Ovary (tissue), 9 donors: ENCODE measurements around the gene KLHL17. TPM values are rescaled to one million over a fixed set of nuclear protein-coding genes. Genes with fewer than 3 reads are reported as not detected.
A peak's percentile ranks its signal among the peaks of the same experiment; 100 is the strongest.

Experiments used
- DNase-seq, 5 donors: peaks; one replicate each; pipeline ENCODE4 v3.0.0-alpha.2; 2019 to 2020
- H3K27ac ChIP-seq, 2 donors: fragments of 200-600 bp; one replicate each; pipeline versions ENCODE4 v1.5.1 to v1.8.0; 2019 to 2022
- H3K27me3 ChIP-seq: fragments of 200-600 bp; one replicate; pipeline ENCODE4 v1.8.0; 2022
- H3K36me3 ChIP-seq: fragments of 200-600 bp; sonication (generic); one replicate; pipeline ENCODE4 v1.5.1; 2019
- H3K4me1 ChIP-seq: one replicate; pipeline ENCODE4 v1.8.1; 2013; ENCODE audit warnings: mild to moderate bottlenecking, moderate library complexity; ENCODE audit not compliant: insufficient read depth
- H3K4me3 ChIP-seq: fragments of 200-600 bp; sonication (generic); one replicate; pipeline ENCODE4 v1.5.1; 2017
- H3K9me3 ChIP-seq, 2 donors: fragments of 200-600 bp in 1 of 2; sonication (generic) in 1 of 2; one replicate each; pipeline versions ENCODE4 v1.5.1 to v1.8.1; 2013 to 2019; ENCODE audit warnings: mild to moderate bottlenecking in 1 of 2, moderate library complexity in 1 of 2
- EP300 ChIP-seq: sonication (generic); formaldehyde crosslinking; IDR thresholded peaks from one replicate; pipeline ENCODE4 v1.6.1; 2017; ENCODE audit warnings: antibody characterized with exemption
- POLR2A ChIP-seq: fragments of 450-650 bp; IDR thresholded peaks from one replicate; pipeline ENCODE4 v1.6.1; 2017; ENCODE audit warnings: antibody characterized with exemption, mild to moderate bottlenecking, moderate library complexity
- WGBS, 3 donors: extraction: QIAGEN DNeasy Blood & Tissue Kit in 1 of 3; methylation state at CpG; one replicate each; pipeline versions ENCODE4 v1.1.5 to v1.1.7; 2013 to 2017; 5-methylcytosine and 5-hydroxymethylcytosine counted together
- intact Hi-C, 4 donors: fragments of 100-400 bp; cut with DNase I; formaldehyde crosslinking; loops; one replicate each; pipeline versions ENCODE4 v1.11.0 to v1.15.1; 2022 to 2023
- polyA plus RNA-seq, 2 donors: library from polyadenylated mRNA; stranded (reverse); fragments of 200-250 nt in 1 of 2; fragments of 350-450 nt in 1 of 2; fragmentation: Illumina TruSeq in 1 of 2; extraction: RNeasy Lipid Tissue Mini Kit (QIAGEN cat#74804) in 1 of 2; gene quantifications; one replicate each; pipeline ENCODE4 v1.2.3, GENCODE V29; 2013 to 2014
- total RNA-seq, 7 donors: library from RNA; depleted of rRNA in 2 of 7; stranded (reverse); fragments of >200 nt in 2 of 7; fragmentation: NEBNext Ultra II Directional in 3 of 7; extraction: Animal tissue kit (Norgen Biotek cat#: 25700) in 3 of 7; gene quantifications; one replicate each; pipeline versions ENCODE4 v1.1.0 to v1.2.4, GENCODE V29; 2016 to 2023
- TF ChIP-seq, protein P1 (sequence below), 3 donors: fragments of 450-650 bp in 2 of 3; fragments of 200-600 bp in 1 of 3; IDR thresholded peaks; one replicate each; pipeline versions ENCODE4 v1.5.1 to v1.8.0; 2016 to 2022; ENCODE audit warnings: antibody characterized with exemption in 3 of 3, mild to moderate bottlenecking in 1 of 3
- donor health status: DM: no; HTN: no; CAD: no; lungs with moderate emphysema.
- donor health status: DM: no; HTN: no; CAD: no.
- donor health status: Bipolar disorder and iron deficiency.
- donor health status: DM: yes; HTN: yes; CAD: no.
- donor health status: DM: no; HTN: no; CAD: no.
- donor health status: DM: yes; HTN: yes; CAD: no.

The KLHL17 gene
- total and polyA plus RNA-seq, 9 donors, result 0.13 to 6.7 (median 2.1) TPM

DNA sequence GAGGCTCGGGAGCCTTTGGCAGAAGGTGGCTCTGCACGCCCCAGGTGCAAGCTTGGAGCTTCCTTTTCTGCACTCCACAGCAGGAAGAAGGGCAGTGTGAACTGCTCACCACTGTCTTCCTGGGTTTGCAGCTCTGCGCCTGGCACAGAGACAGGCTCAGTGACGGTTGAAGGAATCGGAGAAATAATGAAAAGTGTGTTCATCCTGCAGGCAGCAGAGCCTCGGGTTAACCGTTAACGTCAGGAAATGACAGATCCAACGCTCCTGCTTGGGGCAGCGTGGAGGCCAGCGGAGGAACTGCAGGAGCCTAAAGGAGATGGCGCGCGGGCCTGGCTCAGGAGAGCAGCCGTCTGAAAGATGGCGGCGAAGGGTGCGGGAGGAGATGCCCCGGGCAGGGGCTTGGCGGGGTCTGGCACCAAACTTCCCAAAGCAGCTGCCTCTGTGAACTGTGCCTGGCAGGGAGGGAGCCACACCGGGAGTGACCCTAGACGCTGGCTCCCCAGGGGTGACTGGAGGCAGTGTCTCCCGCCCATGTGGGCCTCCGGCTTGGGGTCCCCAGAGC lies 47.6 kb upstream of the KLHL17 start:
- Histone ChIP-seq H3K27ac (no peak overlapping the region), H3K9me3 (no peaks in the 10 kb centered on the region), H3K4me1 (peaks cover 3% of the 10 kb centered on the region), H3K4me3 (no peak overlapping the region), H3K27me3 (no peaks in the 10 kb centered on the region), H3K36me3 (no peaks in the 10 kb centered on the region)
- TF ChIP-seq, protein P1, sequence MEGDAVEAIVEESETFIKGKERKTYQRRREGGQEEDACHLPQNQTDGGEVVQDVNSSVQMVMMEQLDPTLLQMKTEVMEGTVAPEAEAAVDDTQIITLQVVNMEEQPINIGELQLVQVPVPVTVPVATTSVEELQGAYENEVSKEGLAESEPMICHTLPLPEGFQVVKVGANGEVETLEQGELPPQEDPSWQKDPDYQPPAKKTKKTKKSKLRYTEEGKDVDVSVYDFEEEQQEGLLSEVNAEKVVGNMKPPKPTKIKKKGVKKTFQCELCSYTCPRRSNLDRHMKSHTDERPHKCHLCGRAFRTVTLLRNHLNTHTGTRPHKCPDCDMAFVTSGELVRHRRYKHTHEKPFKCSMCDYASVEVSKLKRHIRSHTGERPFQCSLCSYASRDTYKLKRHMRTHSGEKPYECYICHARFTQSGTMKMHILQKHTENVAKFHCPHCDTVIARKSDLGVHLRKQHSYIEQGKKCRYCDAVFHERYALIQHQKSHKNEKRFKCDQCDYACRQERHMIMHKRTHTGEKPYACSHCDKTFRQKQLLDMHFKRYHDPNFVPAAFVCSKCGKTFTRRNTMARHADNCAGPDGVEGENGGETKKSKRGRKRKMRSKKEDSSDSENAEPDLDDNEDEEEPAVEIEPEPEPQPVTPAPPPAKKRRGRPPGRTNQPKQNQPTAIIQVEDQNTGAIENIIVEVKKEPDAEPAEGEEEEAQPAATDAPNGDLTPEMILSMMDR (IDR thresholded peaks at IDR 0.05), result no peak
- TF ChIP-seq EP300 (no peak), POLR2A (no peak)
- intact Hi-C loops, result no loop called here
- WGBS, 3 donors, result 37 to 53% (median 48%) methylated on average over 22 to 24 of the region's 24 CpGs
- no peak for DNase-seq

DNA sequence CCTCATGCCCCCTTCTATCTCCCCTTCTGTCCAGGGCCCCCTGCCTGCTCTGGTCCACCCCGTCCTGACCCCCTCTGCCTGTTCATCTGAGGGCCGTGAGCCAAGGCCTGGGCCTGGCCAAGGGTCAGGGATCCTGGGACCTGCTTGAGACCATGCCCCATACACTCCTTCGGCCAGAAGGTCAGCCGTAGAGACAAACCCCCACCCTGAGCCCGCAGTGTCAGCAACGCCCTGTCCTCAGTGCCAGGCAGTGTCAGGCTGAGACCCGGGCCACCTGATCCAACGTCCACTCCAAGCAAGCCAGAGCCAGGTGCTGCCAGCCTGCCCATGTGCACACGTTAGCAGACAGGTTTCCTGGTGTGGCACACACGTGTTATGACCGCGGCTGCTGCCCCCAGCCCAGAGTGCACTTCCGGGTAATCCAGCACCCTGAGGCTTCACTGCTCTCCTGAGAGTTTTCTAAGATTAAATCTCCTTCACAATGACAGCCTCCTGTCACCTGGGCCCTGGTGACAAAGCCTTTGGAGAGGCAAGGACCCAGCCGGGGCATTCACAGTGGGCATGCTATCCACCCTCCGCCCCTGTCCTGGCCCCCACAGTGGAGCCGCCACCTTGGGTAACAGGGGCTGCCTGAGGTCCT lies 46.8 kb upstream of the KLHL17 start:
- no peak for TF ChIP-seq POLR2A
- TF ChIP-seq, protein P1 (IDR thresholded peaks at IDR 0.05), result no peak
- Histone ChIP-seq H3K4me3 (no peak overlapping the region), H3K27me3 (no peaks in the 10 kb centered on the region), H3K4me1 (peaks cover 3% of the 10 kb centered on the region), H3K9me3 (no peaks in the 10 kb centered on the region), H3K36me3 (no peaks in the 10 kb centered on the region), H3K27ac (no peak overlapping the region)
- WGBS, 3 donors, result 53 to 68% (median 68%) methylated on average over 16 of the region's 16 CpGs
- intact Hi-C loops, result no loop called here
- peak in 2 of 5 donors; percentile 14 to 16 for DNase-seq

DNA sequence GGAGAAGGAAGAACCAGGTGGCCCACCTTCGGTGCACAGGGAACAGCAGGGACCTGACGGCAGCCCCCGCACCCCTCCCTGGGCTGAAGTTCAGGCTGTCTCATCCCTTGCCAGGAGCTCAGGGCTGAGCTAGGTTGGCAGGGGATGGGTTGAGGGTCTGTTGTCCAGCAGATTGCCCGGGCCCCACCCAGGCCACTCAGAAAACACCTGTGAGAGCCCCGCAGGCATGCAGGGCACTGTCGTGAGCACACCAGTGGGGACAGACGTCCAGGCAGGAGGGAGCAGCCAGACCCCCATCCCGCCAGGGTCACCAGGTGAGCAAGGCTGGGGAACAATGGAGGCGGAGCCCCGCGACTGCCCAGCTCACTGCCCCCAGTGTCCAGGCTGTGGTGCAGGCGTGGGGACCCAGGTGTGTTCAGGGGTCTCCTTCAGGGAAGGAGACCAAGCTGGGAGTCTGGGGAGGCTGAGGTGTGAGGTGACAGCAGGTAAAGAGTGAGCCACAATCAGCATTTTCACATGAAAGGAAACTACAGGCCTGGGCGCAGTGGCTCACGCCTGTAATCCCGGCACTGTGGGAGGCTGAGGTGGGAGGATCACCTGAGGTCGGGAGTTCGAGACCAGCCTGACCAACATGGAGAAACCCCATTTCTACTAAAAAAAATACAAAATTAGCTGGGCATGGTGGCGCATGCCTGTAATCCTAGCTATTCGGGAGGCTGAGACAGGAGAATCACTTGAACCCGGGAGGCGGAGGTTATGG lies 46.1 kb upstream of the KLHL17 start:
- WGBS, 3 donors, result 69 to 82% (median 70%) methylated on average over 21 of the region's 21 CpGs
- peaks cover 3% of the 10 kb centered on the region for H3K4me1 ChIP-seq
- TF ChIP-seq POLR2A (no peak), EP300 (no peak)
- TF ChIP-seq, protein P1 (IDR thresholded peaks at IDR 0.05), result no peak
- intact Hi-C loops, result no loop called here
- peak in 2 of 5 donors; percentile 14 to 29 for DNase-seq
- H3K4me3 ChIP-seq, result no peak overlapping the region
- H3K27ac ChIP-seq, result no peak overlapping the region
- H3K27me3 ChIP-seq, result no peaks in the 10 kb centered on the region
- H3K36me3 ChIP-seq, result no peaks in the 10 kb centered on the region
- no peaks in the 10 kb centered on the region for H3K9me3 ChIP-seq

DNA sequence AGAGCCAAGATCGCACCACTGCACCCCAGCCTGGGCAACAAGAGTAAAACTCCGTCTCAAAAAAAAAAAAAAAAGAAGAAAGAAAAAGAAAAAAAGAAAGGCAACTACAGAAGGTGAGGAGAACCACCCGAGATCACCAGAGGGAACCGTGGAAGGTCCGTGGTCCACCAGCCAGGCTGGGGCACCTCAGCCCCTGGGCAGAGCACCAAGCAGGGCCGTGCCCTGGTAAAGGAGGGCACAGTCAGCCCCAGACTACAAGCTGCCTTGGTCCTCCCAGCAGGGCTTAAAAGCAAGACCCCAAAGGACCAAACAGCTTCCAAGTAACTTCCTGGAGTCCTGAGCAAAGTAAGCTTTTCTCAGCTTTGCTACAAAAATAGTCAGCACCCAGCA lies 45.5 kb upstream of the KLHL17 start:
- Histone ChIP-seq H3K36me3 (no peaks in the 10 kb centered on the region), H3K27ac (no peak overlapping the region), H3K9me3 (no peaks in the 10 kb centered on the region), H3K4me3 (no peak overlapping the region), H3K4me1 (peaks cover 3% of the 10 kb centered on the region), H3K27me3 (no peaks in the 10 kb centered on the region)
- no peak for DNase-seq
- intact Hi-C loops, result no loop called here
- TF ChIP-seq EP300 (no peak), POLR2A (no peak)
- TF ChIP-seq, protein P1 (IDR thresholded peaks at IDR 0.05), result no peak
- WGBS, 3 donors, result 54 to 73% (median 62%) methylated on average over 6 of the region's 6 CpGs
